GM12878 (cell line): ENCODE measurements around the gene ATG10. TPM values are rescaled to one million over a fixed set of nuclear protein-coding genes. Genes with fewer than 3 reads are reported as not detected.

Experiments
- CBX3 ChIP-seq: fragments of 200-600 bp; sonication (generic); IDR thresholded peaks from 2 replicates; pipeline ENCODE4 v1.6.1; 2016; ENCODE audit warnings: low read depth, borderline replicate concordance
- DPF2 ChIP-seq: fragments of 450-650 bp; IDR thresholded peaks from 2 replicates; pipeline ENCODE4 v1.6.1; 2017; ENCODE audit warnings: mild to moderate bottlenecking
- ETV6 ChIP-seq, 2 experiments: fragments of 450-650 bp in 1 of 2; IDR thresholded peaks in 1 of 2; conservative IDR thresholded peaks in 1 of 2; 2 replicates each; pipeline ENCODE4 v1.6.1; 2014; ENCODE audit warnings: antibody characterized with exemption in 1 of 2, borderline replicate concordance in 1 of 2, low read depth in 1 of 2, mild to moderate bottlenecking in 1 of 2, moderate library complexity in 1 of 2
- HDAC2 ChIP-seq: fragments of 200-600 bp; sonication (generic); IDR thresholded peaks from 2 replicates; pipeline ENCODE4 v1.6.1; 2017
- IRF4 ChIP-seq: IDR thresholded peaks from 2 replicates; pipeline ENCODE4 v1.6.1; 2011; ENCODE audit warnings: low read depth, low read length
- LARP7 ChIP-seq: fragments of 450-650 bp; IDR thresholded peaks from 2 replicates; pipeline ENCODE4 v1.6.1; 2017; ENCODE audit warnings: mild to moderate bottlenecking
- MTA2 ChIP-seq: fragments of 450-650 bp; IDR thresholded peaks from 2 replicates; pipeline ENCODE4 v1.6.1; 2016; ENCODE audit warnings: low read depth, mild to moderate bottlenecking, moderate library complexity
- MTA3 ChIP-seq: IDR thresholded peaks from 2 replicates; pipeline ENCODE4 v1.6.1; 2012; ENCODE audit warnings: low read length, inconsistent platforms, borderline replicate concordance
- NRF1 ChIP-seq: conservative IDR thresholded peaks from 2 replicates; pipeline ENCODE4 v1.6.1; 2011; ENCODE audit warnings: mild to moderate bottlenecking, low read depth, low read length, improper control_type of control experiment
- POLR2AphosphoS2 ChIP-seq: IDR thresholded peaks from 2 replicates; pipeline ENCODE4 v1.6.1; 2011; ENCODE audit warnings: low read depth, mild to moderate bottlenecking, low read length, improper control_type of control experiment, moderate library complexity
- RAD51 ChIP-seq: fragments of 450-650 bp; IDR thresholded peaks from 2 replicates; pipeline ENCODE4 v1.6.1; 2016; ENCODE audit warnings: moderate library complexity, mild to moderate bottlenecking, inconsistent platforms
- RCOR1 ChIP-seq: conservative IDR thresholded peaks from 2 replicates; pipeline ENCODE4 v1.6.1; 2012; ENCODE audit warnings: low read depth, low read length, improper control_type of control experiment
- SREBF1 ChIP-seq: IDR thresholded peaks from 2 replicates; pipeline ENCODE4 v1.6.1; 2012; ENCODE audit warnings: mild to moderate bottlenecking, low read length
- ZNF622 ChIP-seq: fragments of 450-650 bp; IDR thresholded peaks from 2 replicates; pipeline ENCODE4 v1.6.1; 2017; ENCODE audit warnings: mild to moderate bottlenecking, inconsistent platforms
- polyA plus RNA-seq, 11 experiments: library from polyadenylated mRNA; depleted of rRNA in 4 of 11; unstranded in 6 of 11; stranded (reverse) in 5 of 11; fragments of >200 nt; fragmentation: Nextera tagmentation in 4 of 11; fragmentation: Illumina TruSeq in 1 of 11; extraction: Ambion mirVana in 4 of 11; extraction: Trizol in 1 of 11; gene quantifications; 1 replicate in 1 of 11; 2 replicates in 10 of 11; pipeline versions ENCODE4 v1.2.1 to v1.2.3, GENCODE V29; 2011 to 2016; ENCODE audit warnings: inconsistent platforms in 2 of 11, missing spikeins in 2 of 11, low read depth in 1 of 11
- total RNA-seq, 4 experiments: library from RNA; depleted of rRNA in 3 of 4; stranded (reverse); fragments of >200 nt in 3 of 4; fragmentation: Illumina TruSeq in 1 of 4; extraction: Trizol in 1 of 4; gene quantifications; 2 replicates each; pipeline versions ENCODE4 v1.2.1 to v1.2.3, GENCODE V29; 2013 to 2021
- TF ChIP-seq, protein P1 (sequence below): IDR thresholded peaks from 2 replicates; pipeline ENCODE4 v1.6.1; 2012; ENCODE audit warnings: mild to moderate bottlenecking, low read depth, low read length
- TF ChIP-seq, protein P2 (sequence below): fragments of 450-650 bp; IDR thresholded peaks from 2 replicates; pipeline ENCODE4 v1.6.1; 2016; ENCODE audit warnings: mild to moderate bottlenecking
- TF ChIP-seq, protein P3 (sequence below): fragments of 450-650 bp; IDR thresholded peaks from 2 replicates; pipeline ENCODE4 v1.6.1; 2018; ENCODE audit warnings: mild to moderate bottlenecking, low read depth, moderate library complexity; ENCODE audit not compliant: partially characterized antibody
- TF ChIP-seq, protein P4 (sequence below): IDR thresholded peaks from 2 replicates; pipeline ENCODE4 v1.6.1; 2012; ENCODE audit warnings: low read depth, low read length, improper control_type of control experiment
- TF ChIP-seq, protein P5 (sequence below): fragments of 450-650 bp; IDR thresholded peaks from 2 replicates; pipeline ENCODE4 v1.6.1; 2017; ENCODE audit warnings: antibody characterized with exemption, mild to moderate bottlenecking, moderate library complexity
- TF ChIP-seq, protein P6 (sequence below): fragments of 450-650 bp; IDR thresholded peaks from 2 replicates; pipeline ENCODE4 v1.6.1; 2014; ENCODE audit warnings: mild to moderate bottlenecking

The ATG10 gene
- total and polyA plus RNA-seq, 10 of the 15 experiments (the other 5 are each of a cell fraction or from before 2014, with no cell fraction given): 3.8 to 14.4 (median 6.5) TPM

DNA sequence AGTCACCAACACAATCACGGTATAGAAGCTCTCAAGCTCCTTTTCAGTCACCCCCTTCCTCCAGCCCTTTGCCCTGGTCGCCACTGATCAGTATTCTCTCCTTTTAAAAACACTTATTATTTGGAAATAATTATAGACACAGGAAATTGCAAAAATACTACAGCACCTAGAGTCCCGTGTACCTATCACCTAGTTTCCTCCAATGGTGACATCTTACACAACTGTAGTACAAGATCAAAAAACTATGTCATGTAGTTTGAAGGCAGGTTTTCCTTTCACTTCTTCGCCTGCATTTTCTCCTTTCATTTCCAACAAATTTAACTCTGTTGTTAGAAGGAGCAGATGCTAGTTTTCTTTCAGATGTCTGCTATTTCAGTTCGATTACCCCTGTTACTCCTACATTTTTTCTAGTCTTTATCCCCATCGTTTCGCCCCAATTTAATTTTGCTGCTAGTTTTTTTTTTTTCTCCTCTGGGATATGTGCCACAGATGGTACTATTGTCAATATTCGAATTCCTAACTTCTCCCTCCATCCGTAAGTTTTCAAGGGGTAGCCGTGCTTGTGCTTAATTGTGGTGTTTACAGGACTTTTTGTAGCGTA lies 612 bp upstream of the ATG10 start (continued):
- TF ChIP-seq, protein P1, sequence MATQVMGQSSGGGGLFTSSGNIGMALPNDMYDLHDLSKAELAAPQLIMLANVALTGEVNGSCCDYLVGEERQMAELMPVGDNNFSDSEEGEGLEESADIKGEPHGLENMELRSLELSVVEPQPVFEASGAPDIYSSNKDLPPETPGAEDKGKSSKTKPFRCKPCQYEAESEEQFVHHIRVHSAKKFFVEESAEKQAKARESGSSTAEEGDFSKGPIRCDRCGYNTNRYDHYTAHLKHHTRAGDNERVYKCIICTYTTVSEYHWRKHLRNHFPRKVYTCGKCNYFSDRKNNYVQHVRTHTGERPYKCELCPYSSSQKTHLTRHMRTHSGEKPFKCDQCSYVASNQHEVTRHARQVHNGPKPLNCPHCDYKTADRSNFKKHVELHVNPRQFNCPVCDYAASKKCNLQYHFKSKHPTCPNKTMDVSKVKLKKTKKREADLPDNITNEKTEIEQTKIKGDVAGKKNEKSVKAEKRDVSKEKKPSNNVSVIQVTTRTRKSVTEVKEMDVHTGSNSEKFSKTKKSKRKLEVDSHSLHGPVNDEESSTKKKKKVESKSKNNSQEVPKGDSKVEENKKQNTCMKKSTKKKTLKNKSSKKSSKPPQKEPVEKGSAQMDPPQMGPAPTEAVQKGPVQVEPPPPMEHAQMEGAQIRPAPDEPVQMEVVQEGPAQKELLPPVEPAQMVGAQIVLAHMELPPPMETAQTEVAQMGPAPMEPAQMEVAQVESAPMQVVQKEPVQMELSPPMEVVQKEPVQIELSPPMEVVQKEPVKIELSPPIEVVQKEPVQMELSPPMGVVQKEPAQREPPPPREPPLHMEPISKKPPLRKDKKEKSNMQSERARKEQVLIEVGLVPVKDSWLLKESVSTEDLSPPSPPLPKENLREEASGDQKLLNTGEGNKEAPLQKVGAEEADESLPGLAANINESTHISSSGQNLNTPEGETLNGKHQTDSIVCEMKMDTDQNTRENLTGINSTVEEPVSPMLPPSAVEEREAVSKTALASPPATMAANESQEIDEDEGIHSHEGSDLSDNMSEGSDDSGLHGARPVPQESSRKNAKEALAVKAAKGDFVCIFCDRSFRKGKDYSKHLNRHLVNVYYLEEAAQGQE: no peak
- TF ChIP-seq CBX3 (no peak), RCOR1 (no peak), MTA2 (0 out of 2 replicates have a peak, but pooled peaks have one; percentile 25), LARP7 (no peak), HDAC2 (no peak), MTA3 (no peak), POLR2AphosphoS2 (no peak), NRF1 (no peak), SREBF1 (no peak), ETV6 (conservative IDR thresholded peaks at IDR 0.05 in 1 of 2, IDR thresholded peaks at IDR 0.05 in 1 of 2; ENCODE audit: borderline replicate concordance in 1 of 2, low read depth in 1 of 2) (no peak), RAD51 (no peak), ZNF622 (no peak), IRF4 (no peak), DPF2 (no peak)
- TF ChIP-seq, protein P2, sequence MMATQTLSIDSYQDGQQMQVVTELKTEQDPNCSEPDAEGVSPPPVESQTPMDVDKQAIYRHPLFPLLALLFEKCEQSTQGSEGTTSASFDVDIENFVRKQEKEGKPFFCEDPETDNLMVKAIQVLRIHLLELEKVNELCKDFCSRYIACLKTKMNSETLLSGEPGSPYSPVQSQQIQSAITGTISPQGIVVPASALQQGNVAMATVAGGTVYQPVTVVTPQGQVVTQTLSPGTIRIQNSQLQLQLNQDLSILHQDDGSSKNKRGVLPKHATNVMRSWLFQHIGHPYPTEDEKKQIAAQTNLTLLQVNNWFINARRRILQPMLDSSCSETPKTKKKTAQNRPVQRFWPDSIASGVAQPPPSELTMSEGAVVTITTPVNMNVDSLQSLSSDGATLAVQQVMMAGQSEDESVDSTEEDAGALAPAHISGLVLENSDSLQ: no peak
- TF ChIP-seq, protein P3, sequence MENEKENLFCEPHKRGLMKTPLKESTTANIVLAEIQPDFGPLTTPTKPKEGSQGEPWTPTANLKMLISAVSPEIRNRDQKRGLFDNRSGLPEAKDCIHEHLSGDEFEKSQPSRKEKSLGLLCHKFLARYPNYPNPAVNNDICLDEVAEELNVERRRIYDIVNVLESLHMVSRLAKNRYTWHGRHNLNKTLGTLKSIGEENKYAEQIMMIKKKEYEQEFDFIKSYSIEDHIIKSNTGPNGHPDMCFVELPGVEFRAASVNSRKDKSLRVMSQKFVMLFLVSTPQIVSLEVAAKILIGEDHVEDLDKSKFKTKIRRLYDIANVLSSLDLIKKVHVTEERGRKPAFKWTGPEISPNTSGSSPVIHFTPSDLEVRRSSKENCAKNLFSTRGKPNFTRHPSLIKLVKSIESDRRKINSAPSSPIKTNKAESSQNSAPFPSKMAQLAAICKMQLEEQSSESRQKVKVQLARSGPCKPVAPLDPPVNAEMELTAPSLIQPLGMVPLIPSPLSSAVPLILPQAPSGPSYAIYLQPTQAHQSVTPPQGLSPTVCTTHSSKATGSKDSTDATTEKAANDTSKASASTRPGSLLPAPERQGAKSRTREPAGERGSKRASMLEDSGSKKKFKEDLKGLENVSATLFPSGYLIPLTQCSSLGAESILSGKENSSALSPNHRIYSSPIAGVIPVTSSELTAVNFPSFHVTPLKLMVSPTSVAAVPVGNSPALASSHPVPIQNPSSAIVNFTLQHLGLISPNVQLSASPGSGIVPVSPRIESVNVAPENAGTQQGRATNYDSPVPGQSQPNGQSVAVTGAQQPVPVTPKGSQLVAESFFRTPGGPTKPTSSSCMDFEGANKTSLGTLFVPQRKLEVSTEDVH: no peak
- TF ChIP-seq, protein P4, sequence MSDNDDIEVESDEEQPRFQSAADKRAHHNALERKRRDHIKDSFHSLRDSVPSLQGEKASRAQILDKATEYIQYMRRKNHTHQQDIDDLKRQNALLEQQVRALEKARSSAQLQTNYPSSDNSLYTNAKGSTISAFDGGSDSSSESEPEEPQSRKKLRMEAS: no peak
- TF ChIP-seq, protein P5, sequence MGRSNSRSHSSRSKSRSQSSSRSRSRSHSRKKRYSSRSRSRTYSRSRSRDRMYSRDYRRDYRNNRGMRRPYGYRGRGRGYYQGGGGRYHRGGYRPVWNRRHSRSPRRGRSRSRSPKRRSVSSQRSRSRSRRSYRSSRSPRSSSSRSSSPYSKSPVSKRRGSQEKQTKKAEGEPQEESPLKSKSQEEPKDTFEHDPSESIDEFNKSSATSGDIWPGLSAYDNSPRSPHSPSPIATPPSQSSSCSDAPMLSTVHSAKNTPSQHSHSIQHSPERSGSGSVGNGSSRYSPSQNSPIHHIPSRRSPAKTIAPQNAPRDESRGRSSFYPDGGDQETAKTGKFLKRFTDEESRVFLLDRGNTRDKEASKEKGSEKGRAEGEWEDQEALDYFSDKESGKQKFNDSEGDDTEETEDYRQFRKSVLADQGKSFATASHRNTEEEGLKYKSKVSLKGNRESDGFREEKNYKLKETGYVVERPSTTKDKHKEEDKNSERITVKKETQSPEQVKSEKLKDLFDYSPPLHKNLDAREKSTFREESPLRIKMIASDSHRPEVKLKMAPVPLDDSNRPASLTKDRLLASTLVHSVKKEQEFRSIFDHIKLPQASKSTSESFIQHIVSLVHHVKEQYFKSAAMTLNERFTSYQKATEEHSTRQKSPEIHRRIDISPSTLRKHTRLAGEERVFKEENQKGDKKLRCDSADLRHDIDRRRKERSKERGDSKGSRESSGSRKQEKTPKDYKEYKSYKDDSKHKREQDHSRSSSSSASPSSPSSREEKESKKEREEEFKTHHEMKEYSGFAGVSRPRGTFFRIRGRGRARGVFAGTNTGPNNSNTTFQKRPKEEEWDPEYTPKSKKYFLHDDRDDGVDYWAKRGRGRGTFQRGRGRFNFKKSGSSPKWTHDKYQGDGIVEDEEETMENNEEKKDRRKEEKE: no peak
- TF ChIP-seq, protein P6, sequence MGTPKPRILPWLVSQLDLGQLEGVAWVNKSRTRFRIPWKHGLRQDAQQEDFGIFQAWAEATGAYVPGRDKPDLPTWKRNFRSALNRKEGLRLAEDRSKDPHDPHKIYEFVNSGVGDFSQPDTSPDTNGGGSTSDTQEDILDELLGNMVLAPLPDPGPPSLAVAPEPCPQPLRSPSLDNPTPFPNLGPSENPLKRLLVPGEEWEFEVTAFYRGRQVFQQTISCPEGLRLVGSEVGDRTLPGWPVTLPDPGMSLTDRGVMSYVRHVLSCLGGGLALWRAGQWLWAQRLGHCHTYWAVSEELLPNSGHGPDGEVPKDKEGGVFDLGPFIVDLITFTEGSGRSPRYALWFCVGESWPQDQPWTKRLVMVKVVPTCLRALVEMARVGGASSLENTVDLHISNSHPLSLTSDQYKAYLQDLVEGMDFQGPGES: no peak
